ENCODE results near the gene TEX2. TPM values are rescaled to one million over a fixed set of nuclear protein-coding genes. Genes with fewer than 3 reads are reported as not detected.

The TEX2 gene
- total RNA-seq, 1 experiment from 2014 or later = 36.2 TPM

DNA sequence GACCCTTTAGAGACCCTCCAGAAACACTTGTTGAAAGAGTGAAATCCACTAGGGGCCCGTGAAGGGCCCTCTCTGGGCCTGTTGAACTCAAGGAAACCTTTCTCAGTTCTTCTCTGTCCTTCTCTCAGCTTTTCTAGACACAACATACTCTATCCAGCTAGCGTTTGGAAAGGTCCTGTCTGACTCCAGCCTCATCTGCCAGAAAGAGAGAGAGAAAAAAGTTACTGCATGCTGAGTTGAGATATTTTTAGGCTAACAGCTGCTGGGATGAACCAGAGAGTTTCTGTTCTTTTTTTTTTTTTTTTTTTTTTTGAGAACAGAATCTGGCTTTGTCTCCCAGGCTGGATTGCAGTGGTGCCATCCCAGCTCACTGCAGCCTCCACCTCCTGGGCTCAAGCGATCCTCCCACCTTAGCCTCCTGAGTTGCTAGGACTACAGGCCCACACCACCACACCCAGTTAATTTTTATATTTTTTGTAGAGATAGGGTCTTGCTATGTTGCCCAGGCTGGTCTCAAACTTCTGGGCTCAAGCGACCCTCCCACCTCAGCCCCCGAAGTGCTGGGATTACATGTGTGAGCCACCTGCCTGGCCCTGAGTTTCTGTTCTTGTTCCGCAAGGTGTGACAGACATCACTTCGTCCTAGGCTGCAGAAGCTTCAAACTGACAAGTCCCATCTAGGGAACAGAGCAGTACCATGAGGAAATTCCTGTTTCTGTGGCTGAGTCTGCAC is 14.9 kb upstream of the TEX2 start:
- no peaks in the 10 kb centered on the region for H3K36me3 ChIP-seq
- H3K9me3 ChIP-seq (replicated peaks) = no peaks in the 10 kb centered on the region
- H3K27ac ChIP-seq = no peak overlapping the region
- peaks cover 9% of the 10 kb centered on the region for H3K4me1 ChIP-seq
- DNase-seq = peak; percentile 13 to 55
- no peak overlapping the region for H3K4me3 ChIP-seq
- no peaks in the 10 kb centered on the region for H3K27me3 ChIP-seq

DNA sequence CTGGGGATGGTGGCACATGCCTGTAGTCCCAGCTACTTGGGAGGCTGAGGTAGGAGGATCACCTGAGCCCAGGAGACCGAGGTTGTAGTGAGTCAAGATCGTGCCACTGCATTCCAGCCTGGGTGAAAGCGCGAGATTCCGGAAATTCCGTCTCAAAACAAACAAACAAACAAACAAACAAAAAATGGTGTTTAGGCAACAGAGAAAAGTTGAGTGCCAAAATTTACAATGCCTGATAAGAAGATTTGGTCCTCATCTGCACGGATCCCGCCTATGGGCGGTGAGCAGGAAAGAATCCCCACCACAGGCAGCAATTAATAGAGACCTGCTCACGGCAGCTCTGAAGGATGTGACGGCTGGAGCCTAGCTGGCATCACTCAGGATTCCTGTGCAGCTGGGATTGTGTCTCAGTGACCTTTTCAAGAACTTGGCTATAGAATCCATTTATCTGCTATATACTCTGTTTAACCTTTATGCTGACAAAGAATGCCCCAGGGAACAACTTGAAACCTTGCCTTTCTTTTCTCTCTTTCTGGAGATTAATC is 14.0 kb upstream of the TEX2 start:
- peaks cover 9% of the 10 kb centered on the region for H3K4me1 ChIP-seq
- no peaks in the 10 kb centered on the region for H3K36me3 ChIP-seq
- no peak overlapping the region for H3K27ac ChIP-seq
- no peak overlapping the region for H3K4me3 ChIP-seq
- no peak for DNase-seq
- H3K9me3 ChIP-seq (replicated peaks) = no peaks in the 10 kb centered on the region
- H3K27me3 ChIP-seq = no peaks in the 10 kb centered on the region

DNA sequence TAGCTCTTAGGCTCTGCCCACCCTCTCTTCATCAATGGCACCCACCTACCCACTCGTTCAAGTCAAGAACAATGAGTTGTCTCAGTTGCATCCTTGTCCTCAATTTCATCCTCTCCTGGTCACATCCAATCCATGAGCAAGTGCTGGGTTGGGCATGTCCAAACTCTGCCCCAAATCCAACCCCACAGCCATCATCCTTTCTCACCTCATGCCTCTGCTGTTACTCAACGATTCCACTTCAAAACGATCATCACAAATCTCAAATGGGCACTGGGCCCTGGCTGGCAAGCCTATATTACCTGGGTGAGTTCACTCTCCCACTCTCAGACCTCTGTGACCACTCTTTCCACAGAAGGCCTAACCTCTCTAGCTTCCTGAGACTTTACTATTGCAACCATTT is 12.0 kb upstream of the TEX2 start:
- DNase-seq = no peak
- Histone ChIP-seq H3K4me3 (no peak overlapping the region), H3K36me3 (no peaks in the 10 kb centered on the region), H3K27me3 (no peaks in the 10 kb centered on the region), H3K4me1 (peaks cover 9% of the 10 kb centered on the region), H3K27ac (no peak overlapping the region), H3K9me3 (replicated peaks) (no peaks in the 10 kb centered on the region)

DNA sequence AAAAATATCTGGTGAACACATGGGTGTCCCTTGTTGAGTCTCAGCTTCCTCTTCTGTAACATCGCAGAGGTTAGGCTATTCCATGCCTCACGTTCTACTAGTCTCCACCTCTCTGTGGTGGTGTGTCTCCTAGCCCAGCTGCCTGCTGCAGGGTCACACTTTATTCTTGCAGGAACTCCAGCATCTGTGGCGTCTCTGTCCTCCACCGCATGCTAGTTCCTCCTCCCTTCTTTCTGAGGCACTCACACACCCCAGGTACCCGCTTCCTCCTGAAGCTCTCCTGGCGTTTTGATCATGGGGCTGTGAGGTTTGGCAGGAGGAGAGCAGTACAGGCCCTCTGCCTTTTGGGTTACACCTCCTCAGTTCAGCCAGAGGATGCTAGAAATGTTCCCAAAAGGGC is 9.9 kb upstream of the TEX2 start:
- Histone ChIP-seq H3K4me3 (no peak overlapping the region), H3K9me3 (replicated peaks) (no peaks in the 10 kb centered on the region), H3K4me1 (peaks cover 9% of the 10 kb centered on the region), H3K27me3 (no peaks in the 10 kb centered on the region), H3K27ac (no peak overlapping the region), H3K36me3 (no peaks in the 10 kb centered on the region)
- no peak for DNase-seq

DNA sequence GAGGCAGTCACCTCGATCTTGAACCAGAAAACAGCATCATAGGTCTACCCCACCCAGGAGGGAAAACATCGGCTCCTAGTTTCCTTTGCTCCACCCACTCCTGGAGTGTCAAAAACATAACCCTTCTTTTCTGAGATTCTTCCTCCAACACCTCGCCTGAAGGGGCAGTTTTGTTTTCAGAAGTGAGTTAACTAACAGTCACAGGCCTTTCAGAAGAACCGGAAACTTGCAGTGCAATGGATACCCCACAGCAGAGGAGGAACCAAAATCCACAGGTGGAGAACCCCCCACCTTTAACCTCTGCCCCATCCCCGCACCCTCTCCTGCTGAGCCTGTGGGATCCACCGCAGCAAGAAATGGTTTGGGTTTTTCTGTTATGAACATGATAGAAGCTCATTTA is 7.8 kb upstream of the TEX2 start:
- Histone ChIP-seq H3K27ac (no peak overlapping the region), H3K36me3 (no peaks in the 10 kb centered on the region), H3K27me3 (no peaks in the 10 kb centered on the region), H3K9me3 (replicated peaks) (no peaks in the 10 kb centered on the region), H3K4me3 (no peak overlapping the region), H3K4me1 (no peaks in the 10 kb centered on the region; the same call in 1 of the 2 replicates)
- no peak for DNase-seq

DNA sequence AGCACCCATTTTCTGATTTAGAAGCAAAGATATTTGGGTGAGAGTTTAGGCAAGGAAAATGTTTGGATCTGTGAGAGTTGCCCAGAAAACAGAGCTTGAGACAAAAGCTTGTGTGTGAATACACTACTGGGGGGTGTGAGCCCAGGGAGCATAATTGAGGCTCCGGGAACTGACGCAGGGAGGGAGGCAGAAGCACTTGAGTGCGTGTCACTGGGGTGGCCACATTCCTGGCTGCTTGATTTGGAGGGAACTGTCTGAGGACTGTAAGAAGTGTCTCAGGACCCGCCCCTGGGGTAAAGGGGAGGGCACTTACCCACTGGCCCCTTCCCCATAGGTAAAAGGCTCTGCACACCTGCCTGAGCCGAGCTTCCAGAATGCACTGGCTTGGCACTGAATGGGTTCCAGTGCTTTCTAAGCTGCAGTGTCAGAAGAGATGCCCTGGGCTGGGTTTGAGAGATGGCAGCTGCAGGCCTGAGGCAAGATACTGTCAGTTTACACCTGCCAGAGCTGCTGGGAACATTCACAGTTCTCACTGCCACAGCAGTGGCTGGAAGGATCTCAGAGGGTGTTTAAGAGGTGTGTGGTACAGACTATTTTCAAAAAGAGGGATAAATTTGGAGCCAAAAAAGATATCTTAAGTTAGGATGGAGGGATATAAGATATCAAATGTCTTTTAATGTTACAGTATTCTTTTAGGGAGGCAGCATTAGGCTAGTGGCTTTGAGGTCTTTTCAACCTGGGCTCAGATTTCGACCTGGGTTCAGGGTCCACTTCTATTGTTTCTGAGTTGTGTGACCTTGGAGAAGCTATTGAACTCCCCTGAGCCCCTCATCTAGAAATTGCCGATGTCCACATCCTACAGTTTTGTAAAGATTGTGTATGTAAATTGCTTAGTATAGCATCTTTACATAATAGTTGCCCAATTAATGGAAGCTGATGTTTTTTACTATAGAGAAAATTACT is 6.9 kb upstream of the TEX2 start:
- DNase-seq = peak; percentile 35 to 63

DNA sequence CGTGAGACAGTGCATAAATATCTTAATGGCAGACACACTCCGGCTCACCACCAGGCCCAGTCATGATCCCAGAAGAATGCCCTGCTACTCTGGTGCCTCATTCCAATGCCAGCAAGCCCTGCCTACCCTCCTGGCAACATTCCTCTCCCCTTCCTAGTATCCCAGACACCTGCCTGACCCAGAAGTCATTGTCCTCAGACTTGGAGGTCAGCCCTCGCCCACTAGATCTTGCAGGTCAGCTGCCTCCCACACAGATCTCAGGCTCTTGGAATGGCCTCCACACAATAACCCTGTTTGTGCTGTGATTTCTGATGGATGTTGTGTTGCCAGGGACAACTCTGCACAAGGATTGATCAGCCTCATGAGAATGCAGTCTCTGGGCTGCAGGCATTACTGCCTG is 1.8 kb upstream of the TEX2 start:
- H3K27me3 ChIP-seq = no peaks in the 10 kb centered on the region
- H3K4me3 ChIP-seq = no peak overlapping the region
- H3K9me3 ChIP-seq (replicated peaks) = no peaks in the 10 kb centered on the region
- no peak for DNase-seq
- no peaks in the 10 kb centered on the region for H3K36me3 ChIP-seq
- peaks cover 10% of the 10 kb centered on the region; the same call in 1 of the 2 replicates for H3K4me1 ChIP-seq
- no peak overlapping the region for H3K27ac ChIP-seq

More for the DNA sequence above, 6.9 kb upstream of the TEX2 start:
- H3K4me3 ChIP-seq = no peak overlapping the region
- H3K27ac ChIP-seq = no peak overlapping the region
- H3K27me3 ChIP-seq = no peaks in the 10 kb centered on the region
- H3K9me3 ChIP-seq (replicated peaks) = no peaks in the 10 kb centered on the region
- no peaks in the 10 kb centered on the region for H3K36me3 ChIP-seq
- H3K4me1 ChIP-seq = no peaks in the 10 kb centered on the region; the same call in 1 of the 2 replicates

DNA sequence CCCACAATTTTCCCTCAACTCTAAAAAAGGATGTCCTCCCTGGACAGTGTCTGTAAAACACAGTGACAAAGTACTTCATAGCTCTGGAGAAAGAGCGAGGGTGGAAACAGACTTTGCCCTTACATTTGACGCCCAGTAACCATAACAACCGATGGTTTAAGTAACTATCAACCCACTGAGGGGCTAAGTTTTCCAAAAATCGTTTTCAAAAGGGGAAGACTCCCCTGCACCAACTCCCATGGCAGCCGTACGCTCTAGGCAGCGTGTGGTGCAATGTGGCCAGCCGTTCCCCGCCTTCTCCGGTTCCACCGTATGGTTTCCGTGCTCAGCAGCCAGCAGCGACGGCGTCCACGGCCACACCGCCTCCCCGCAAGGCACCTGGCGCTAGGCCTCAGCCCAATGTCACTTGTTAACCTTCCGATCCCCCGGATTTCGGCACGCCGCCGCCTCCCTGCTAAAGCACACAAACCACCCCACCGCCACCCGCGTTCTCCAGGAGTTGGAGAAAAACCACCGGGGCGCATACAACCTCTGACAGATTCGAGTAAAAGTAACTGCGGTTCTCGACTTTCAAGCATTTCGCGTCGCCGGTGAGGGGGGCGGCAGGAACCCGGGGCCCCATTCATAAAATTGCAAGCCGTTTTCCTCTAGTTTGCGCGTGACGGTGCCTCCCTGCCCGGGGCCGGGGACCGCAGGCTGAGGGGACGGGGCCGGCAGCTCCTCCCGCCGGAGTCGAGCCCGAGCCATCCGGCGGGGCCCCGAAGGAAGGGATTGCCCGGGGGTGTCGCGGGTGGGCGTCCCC is 661 bp downstream of the TEX2 start:
- DNase-seq = peak; percentile 75 to 77
- Histone ChIP-seq H3K4me1 (peaks cover 10% of the 10 kb centered on the region; the same call in 1 of the 2 replicates), H3K27me3 (no peaks in the 10 kb centered on the region), H3K9me3 (replicated peaks) (no peaks in the 10 kb centered on the region), H3K4me3 (peak overlapping the region; percentile 94), H3K36me3 (no peaks in the 10 kb centered on the region), H3K27ac (peak overlapping the region; percentile 83)

DNA sequence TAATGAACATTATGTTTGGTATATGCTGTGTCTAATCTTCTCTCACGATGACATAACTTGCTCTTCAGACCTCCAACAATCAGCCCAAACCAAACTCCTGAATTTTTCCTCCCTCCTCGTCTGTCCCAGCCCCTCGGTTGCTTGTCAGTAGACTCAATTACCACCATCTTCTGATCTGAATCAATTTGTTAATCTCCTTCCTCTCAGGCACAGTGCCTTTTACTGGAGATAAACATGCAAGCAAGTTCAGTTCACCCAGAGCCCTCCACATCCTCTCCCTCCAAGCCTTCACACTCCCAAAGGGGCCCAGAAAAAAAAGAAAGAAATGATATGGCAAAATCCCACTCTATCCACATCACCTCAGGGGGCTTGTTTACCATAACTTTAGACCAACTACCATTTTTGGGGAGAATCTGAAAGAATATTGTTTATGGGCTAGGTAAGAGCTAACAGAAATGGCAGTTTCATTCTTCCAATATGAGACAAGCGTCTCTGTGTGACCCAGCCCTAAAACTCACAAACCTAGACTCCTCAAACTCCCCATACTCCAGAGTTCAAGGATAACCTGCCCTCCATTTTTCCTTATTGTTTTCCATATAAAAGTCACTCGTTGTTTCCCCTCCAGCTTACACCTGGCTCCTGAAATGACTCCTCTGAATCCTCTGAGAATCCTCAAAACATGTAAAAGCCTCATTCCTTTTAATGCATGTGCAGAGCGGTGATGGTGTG is 1.5 kb downstream of the TEX2 start:
- H3K9me3 ChIP-seq (replicated peaks) = no peaks in the 10 kb centered on the region
- H3K4me1 ChIP-seq = peaks cover 10% of the 10 kb centered on the region; the same call in 1 of the 2 replicates
- no peak for DNase-seq
- H3K4me3 ChIP-seq = peak overlapping the region; percentile 94
- no peaks in the 10 kb centered on the region for H3K27me3 ChIP-seq
- no peaks in the 10 kb centered on the region for H3K36me3 ChIP-seq
- H3K27ac ChIP-seq = peak overlapping the region; percentile 83

DNA sequence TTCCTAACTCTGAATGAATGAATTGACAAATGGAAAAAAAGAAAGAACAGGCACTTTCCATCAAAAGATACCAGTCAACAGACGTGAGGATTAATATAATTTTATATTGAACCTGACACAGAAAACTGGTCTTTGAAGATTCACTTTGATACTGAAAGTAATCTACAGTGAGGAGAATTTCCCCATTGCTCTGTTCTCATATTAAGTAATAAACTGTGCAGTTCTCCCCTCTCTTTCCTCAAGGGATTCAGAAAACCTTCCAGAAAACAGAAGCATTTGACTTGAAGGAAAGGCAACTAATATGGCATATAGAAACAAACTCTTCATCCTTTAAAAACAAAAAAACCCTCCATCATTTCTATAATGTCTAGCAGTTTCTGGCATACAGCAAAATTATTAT is 2.2 kb downstream of the TEX2 start:
- H3K27me3 ChIP-seq = no peaks in the 10 kb centered on the region
- DNase-seq = no peak

DNA sequence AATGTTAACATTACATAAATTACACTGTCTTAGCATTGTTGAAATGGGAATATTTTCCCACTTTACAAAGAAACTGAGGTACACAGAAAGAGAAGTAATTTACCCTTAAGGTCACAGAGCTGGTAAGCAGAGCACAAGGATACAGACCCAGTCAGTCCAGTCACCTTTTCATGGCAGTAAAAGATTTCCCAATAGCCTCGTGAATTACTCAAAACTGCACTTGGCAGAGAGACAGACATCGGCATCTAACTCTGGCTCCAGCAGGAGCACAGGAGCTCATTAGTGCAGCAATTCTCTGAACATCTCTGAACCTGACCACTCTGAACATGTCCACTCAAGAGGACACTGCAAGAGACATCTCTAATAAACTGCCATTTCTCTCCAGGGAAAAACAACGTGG is 3.1 kb downstream of the TEX2 start:
- Histone ChIP-seq H3K4me3 (no peak overlapping the region), H3K27ac (no peak overlapping the region), H3K4me1 (peaks cover 10% of the 10 kb centered on the region; the same call in 1 of the 2 replicates), H3K9me3 (replicated peaks) (no peaks in the 10 kb centered on the region), H3K36me3 (no peaks in the 10 kb centered on the region), H3K27me3 (no peaks in the 10 kb centered on the region)
- no peak for DNase-seq

More for the DNA sequence above, 2.2 kb downstream of the TEX2 start:
- Histone ChIP-seq H3K36me3 (no peaks in the 10 kb centered on the region), H3K4me3 (no peak overlapping the region), H3K4me1 (peaks cover 10% of the 10 kb centered on the region; the same call in 1 of the 2 replicates), H3K27ac (no peak overlapping the region), H3K9me3 (replicated peaks) (no peaks in the 10 kb centered on the region)

DNA sequence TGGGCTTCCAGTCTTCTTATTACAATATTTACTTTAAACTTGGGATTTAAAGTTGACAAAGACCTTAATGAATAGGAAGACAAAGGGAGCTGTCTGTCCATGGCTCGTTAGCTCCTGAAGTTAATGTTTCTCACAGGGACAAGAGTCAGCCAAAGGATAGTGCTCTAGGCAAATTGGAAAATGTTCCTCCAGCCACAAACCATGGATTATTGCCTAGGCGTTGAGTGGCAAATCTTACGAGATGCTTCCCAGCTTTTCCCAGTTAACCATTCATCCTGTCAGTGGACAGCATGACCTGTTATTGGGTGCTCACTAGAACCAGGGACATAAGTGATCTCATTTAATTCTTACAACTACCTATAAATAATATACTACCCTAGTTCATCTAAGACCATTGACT is 3.6 kb downstream of the TEX2 start:
- peaks cover 10% of the 10 kb centered on the region; the same call in 1 of the 2 replicates for H3K4me1 ChIP-seq
- H3K4me3 ChIP-seq = no peak overlapping the region
- no peak overlapping the region for H3K27ac ChIP-seq
- no peak for DNase-seq
- H3K36me3 ChIP-seq = no peaks in the 10 kb centered on the region
- no peaks in the 10 kb centered on the region for H3K9me3 ChIP-seq (replicated peaks)
- no peaks in the 10 kb centered on the region for H3K27me3 ChIP-seq

DNA sequence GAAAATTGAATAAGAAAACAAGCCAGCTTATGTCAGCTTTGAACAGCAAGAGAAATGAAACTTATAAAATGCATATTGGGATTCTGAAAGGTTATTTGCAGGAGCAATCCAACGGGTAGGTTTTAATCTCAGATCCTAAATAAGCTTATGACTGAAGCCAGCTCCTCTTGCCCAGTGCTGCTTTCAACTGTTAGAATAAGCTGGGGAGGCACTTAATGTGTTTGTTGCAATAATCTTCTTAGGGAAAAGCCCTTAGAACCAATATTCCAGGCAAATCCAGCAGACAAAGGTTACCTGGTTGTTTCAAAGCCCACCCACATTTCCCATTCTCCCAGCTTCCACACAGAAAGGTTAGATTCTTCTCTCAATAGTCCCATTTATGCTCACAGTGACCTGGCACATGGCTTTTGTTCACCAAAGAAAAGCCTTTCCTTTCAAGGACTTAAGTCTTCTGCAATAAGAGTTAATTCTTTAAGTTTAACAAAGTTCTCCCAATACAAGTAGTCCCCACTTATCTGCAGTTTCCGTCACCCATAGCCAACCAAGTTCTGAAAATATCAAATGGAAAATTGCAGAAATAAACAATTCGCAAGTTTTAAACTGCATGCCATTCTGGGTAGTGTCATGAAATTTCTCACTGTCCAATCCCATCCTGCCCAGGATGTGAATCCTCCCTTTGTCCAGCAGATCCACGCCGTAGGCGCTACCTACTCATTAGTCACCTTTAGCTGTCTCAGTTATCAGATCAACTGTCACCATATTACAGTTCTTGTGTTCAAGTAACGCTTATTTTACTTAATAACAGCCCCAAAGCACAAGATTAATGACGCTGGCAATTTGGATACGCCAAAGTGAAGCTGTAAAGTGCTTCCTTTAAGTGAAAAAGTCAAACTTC is 5.9 kb downstream of the TEX2 start:
- H3K27me3 ChIP-seq = no peaks in the 10 kb centered on the region
- DNase-seq = no peak
- no peak overlapping the region for H3K27ac ChIP-seq
- H3K4me1 ChIP-seq = peaks cover 10% of the 10 kb centered on the region; the same call in 1 of the 2 replicates
- no peaks in the 10 kb centered on the region for H3K9me3 ChIP-seq (replicated peaks)
- no peak overlapping the region for H3K4me3 ChIP-seq
- no peaks in the 10 kb centered on the region for H3K36me3 ChIP-seq

Data from SJCRH30 (cell line).